ENCODE results near the gene MTCL1.
A peak's percentile ranks its signal among the peaks of the same experiment; 100 is the strongest.

The MTCL1 gene

DNA sequence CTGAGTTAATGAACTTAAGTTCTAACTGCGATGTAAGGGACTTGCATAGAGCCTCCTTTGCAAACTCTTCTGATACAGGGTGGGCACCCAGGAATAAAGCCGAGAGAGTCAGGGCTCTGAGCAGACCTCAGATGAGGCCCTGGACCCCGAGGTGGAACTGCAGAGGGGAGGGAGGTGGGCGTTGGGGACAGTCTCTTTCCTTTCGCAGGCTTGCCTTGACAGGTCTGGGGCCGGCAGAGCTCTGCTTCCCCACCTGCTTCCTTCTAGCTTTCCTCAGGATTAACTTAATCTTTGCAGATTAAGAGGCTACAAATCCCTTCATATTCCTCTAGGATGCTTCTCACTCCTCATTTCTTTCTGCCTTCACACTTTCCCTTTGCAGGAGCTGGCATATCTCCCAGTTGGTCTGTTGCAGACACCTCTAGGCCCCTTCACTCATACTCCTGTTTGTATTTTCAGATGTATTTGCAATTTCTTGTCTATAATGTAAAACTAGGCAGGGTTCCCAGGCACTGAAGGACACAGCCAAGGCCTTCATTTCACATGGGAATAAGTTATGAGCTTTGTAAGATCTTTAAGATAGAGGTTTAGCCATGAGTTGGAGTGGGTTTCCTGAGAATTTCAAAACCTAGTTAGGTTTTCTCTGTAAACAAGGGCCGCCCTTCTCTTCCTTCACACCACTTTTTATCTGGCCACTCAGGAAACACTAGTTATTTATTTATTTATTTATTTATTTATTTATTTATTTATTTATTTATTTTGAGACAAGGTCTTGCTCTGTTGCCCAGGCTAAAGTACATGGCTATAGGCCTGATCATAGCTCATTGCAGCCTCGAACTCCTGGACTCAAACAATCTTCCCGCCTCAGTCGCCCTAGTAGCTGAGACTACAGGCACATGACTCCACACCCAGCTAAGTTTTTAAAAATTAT lies 70.9 kb downstream of the MTCL1 start:
- no peak for DNase-seq

- no peak for DNase-seq
Observed at GRCh38 chr18:8777846-8778245, 72.5 kb downstream of the MTCL1 start.

DNA sequence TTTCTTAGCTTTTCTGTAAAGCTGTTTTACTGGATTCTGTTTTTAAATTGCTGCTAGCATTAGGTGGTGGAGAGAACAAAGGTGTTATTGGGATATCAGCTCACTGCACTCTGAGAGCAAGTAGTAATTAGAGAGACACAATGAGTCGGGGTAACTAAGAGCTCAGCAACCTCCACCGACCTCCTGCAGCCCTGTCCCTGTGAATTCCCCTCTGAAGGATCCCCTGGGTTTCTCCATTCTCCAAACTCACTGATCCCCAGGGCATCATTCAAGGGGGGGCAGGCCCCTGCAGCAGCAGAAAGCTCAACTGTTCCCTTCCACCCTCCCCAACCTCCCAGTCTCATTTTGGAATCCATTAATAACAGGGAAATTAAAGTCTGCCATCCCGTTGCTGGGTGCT lies 73.0 kb downstream of the MTCL1 start:
- DNase-seq, result no peak

DNA sequence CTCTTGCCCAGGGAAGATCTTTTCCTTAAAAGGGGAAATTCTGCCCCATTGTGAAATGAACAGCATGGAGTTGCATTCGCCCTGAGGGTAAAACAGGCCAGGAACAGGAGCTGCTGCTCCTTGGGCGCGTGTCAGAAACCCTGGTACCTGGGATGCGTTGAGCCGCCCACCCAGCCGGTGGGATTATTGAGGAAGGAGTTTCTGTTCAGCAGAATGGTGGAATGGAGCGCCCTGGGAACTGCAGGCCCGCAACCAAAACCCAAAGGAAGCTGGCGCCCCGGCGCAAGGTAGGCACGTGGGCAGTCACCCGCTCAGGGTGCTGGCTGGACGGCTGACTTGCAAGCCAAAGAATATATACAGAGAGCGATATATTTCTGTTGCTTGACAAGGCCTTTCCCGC lies 73.5 kb downstream of the MTCL1 start:
- DNase-seq, result no peak

DNA sequence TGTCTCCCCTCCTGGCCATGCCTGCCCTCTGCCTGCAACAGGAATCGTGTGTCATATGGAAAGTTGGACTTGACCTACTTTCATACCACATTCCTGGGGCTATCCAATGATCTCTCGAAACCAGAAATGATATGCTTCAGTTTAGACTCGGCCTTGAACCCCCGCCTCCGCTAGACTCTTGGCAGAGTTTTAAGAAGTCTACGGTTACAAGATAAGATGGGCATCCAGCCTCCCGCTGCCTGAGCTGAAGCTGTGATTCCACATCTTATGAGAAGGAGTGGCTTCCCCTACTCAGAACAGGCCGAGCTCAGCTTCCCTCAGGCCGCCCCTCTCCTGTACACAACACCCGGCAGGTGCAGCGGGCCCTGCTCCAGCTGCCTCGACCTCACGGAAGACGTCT lies 73.9 kb downstream of the MTCL1 start:
- DNase-seq, result no peak

GRCh38 chr18:8780227-8780626 lies 74.9 kb downstream of the MTCL1 start:
- no peak for DNase-seq

DNA sequence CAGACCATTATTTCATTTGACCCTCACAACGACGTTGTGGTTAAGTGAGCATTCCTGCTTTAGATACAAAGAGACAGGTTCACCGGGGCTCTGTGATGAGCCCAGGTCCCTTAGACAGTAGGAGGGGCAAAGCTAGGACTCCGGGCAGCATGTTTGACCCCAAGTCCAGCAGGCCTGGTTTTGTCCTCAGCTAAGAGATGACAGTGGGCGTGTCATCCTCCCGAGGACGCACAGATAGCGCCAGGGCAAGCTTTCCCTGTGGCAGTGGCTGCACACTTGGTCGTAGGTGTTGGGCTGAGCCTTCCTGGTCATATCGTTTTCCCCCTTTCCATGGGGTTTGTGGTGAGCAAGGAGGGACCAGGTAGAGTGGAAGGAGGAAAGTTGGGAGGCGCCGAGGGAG lies 76.3 kb downstream of the MTCL1 start:
- DNase-seq, result no peak

- DNase-seq, result no peak
Observed at GRCh38 chr18:8783335-8783993, 78.1 kb downstream of the MTCL1 start.

- DNase-seq, result no peak
Observed at GRCh38 chr18:8783994-8784530, 78.7 kb downstream of the MTCL1 start.

DNA sequence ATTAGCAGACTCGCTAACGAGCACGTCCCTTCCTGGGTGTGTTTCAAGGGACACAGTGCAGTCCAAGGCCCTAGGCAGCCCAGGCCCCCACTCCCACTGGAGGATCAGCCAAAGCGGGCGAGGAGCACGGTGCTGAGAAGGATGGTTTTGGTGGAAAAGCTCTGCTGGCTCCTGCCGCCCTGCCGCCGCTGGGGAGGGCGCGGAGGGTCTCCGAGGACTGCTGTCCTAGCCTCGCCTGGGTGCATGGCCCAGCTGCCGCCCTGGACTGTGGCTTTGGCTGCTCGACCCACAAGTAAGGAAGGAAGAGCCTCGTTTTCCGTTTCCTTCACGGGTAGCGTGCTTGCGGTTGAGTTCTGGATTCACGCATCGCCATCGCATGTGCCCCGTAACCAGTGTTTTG lies 79.9 kb downstream of the MTCL1 start:
- no peak for DNase-seq

DNA sequence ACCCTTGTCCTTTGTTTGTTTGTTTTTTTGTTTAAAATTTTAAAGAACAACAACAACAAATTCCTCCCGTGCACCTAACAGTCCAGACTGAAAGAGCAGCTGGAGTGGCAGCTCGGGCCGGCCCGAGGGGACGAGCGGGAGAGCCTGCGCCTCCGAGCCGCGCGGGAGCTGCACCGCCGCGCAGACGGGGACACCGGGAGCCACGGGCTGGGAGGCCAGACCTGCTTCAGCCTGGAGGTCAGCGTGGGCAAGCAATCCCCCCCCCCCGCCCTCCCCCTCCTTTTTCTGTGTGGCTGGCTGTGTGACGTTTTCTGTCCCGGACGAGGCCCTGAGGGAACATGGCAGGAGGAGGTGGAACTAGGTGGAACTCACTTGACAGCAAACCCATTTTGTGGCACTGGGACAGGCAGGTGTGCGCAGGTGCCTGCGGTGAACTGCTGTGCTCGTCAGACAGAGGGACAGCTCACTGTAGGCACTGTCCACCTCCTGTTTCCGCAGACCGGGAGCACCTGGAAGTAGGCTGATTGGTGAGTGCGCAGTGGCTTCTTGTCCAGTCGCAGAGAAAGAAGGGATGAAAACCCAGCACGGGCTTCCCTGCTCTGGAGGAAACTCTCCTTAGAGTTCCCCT lies 80.6 kb downstream of the MTCL1 start:
- DNase-seq, result no peak

DNA sequence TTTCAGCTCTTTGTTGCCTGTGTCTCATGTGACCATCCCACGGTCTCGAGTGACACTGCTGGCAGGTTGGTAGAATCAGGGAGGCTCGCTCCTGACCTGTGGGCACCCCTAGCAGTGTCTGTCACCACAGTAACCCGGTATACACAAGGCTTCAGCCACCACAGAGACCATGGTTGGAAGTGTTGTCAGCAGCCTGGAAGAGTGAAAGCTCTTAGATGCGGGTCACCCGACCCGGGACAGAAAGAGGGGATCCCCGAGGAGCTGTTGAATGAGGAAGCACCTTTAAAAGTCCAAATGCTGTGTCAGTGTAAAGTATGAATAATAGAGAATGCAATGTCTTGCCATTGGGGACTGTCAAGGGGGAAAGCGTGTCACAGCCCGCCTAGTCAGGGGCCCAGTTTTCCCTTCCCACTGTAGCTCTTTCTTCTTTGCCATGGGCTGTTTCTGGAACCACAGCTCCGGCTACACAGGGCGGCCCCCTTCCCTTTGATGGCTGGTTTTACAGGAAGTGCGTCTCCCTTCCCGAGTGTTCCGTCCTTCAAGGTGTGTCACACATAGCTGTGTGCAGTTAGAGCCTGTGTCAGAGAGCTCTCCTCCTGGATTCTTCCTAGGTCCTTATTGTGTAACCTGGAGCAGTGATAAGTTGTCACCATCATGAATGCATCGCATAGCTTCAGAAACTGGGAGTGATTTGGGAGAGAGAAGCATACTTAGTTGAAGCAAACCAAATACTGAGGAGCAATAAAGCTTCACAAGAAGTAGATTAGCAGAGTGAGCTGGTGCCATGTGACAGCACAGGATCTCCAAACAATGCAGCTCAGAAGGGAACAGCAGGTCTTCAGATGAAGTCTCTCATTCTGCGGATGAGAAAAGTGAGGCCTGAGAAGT lies 81.4 kb downstream of the MTCL1 start:
- DNase-seq, result no peak

GRCh38 chr18:8787371-8787670 lies 82.0 kb downstream of the MTCL1 start:
- no peak for DNase-seq

DNA sequence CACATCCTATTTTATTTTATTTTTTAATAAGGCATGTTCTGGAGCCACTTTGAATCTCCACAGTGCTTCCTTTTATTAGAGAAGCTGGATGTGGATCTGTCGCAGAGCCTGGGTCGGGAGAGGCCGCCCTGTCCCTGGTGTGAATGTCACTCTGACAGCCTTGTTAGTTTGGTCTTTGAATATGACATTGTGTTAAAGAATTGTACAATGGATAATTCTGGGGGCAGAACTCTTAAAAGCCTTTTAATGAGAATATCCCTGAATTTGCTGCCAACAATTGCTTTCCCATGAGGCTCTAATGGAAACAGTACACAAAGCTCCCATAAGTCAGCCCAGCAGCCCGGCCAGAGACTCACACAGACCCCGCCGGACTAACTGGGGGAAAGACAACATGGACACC lies 82.4 kb downstream of the MTCL1 start:
- no peak for DNase-seq

DNA sequence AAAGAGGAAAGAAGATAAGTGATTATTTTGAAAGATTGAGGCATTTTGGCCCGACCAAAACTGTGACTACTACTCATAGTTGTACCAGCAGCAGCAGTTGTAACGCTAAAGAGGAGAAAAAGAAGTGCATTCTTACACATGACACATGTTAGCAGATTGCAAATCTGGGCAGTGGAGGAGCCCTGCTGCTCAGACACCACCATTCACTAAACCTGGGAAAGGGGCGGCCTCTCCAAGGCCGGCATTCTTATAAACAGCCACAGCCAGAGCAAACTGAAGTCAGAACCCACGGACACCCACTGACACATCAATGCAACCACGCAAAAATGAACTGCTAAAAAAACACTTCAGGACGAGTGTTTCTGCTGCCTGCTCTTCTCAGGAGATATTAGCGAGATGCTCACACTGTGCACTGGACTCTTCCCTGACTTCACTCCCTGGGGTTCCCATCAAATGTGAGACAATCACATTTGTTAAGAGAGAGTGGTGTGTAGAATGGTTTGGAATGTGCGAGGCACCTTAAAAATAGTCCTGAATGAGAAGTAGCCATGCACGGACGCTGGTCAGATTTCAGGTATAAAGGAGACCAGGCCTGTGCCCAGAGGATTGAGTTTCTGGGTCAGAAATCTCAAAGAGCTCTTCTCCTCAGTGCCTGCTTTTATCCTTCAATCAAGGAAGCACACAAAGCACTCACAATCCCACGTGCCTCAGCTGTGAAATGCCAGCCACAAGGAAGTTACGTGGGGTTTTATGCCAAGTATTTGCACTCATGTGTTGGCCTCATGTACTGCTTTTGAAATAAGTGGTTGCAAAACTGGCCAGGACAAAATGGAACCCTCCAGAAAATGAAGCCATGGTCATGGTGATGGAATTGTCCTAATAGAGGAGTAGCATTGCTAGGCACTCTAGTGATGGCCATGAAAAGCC lies 83.4 kb downstream of the MTCL1 start:
- peak; percentile 47 for DNase-seq

DNA sequence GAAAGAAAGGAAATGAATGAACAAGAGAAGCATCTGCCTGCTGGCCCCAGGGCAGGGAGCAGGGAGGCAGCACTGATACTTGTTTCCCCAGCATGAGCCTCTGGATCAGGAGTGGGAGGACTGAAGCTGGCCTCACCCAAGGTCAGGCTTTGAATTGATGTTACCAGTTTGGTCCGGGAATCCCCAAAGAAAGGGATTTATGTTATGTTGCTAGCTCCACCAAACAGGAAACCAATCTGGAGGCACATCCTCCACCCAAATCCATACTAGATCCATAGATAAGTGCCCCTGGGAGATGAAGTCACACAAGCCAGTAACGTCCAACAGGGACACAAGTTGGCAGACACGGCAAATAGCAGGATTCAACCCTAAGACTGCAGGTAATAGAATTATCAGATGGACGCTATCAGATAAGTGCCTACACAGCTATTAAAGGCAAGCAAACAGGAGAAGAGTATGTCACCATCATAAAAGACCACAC lies 85.9 kb downstream of the MTCL1 start:
- DNase-seq, result no peak

- DNase-seq, result no peak
Observed at GRCh38 chr18:8792688-8793316, 87.4 kb downstream of the MTCL1 start.

GRCh38 chr18:8793445-8794155 lies 88.2 kb downstream of the MTCL1 start:
- no peak for DNase-seq

- DNase-seq, result peak; percentile 60
Observed at GRCh38 chr18:8794156-8794933, 89.0 kb downstream of the MTCL1 start.

All from fibroblast of skin of scalp (primary cell).